ENCODE data around the gene CRTAC1. TPM values are rescaled to one million over a fixed set of nuclear protein-coding genes. Genes with fewer than 3 reads are reported as not detected.

The CRTAC1 gene
- total RNA-seq, 1 donor, result not detected

DNA sequence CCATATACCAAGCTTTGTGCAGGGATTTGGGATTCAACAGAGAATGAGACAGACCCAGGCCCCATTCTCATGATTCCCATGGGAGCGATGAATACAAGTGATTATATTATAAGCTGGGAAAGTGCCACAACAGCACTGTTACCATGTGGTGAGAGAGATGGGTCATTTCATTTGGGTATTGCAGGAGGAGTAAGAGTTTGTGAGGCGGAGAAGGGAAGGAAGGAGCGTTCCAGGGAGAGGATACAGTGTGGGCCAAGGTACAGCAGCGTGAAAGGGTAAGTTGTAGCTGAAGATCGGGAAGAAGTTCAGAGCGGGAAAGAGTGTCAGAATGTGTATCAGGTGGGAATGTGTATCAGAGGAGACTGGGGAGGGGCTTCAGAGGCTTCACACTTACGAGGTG, 142.3 kb downstream of the CRTAC1 start:
- no peak overlapping the region for H3K4me3 ChIP-seq (ENCODE audit: low read depth, low read length)
- no peak for TF ChIP-seq CTCF (IDR thresholded peaks at IDR 0.05; ENCODE audit: insufficient read depth, low read length)
- no peak for DNase-seq (ENCODE audit: low read depth)

- no peak overlapping the region for H3K4me3 ChIP-seq (ENCODE audit: low read depth, low read length)
- DNase-seq (ENCODE audit: low read depth), result no peak
- TF ChIP-seq CTCF (IDR thresholded peaks at IDR 0.05; ENCODE audit: insufficient read depth, low read length), result no peak
Measured at GRCh38 chr10:97887399-97887798, 143.0 kb downstream of the CRTAC1 start.

DNA sequence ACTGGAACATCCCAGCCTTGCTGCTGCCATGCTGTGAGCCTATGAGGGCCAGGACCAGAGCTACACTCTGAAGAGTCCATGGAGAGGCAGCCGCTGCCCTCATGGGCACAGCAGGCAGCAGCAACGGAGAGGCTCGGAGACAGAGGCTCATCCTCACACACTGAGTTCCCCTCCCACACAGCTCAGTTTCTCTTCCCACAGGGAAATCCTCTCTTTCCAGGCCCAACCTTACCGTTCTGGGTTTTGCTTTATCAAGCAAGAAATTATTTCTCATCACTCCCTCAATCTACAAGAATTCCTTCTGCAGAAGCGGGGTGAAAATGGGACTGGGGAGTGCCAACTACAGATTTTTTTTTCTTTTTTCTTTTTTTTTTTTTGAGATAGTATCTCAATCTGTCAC, 144.1 kb downstream of the CRTAC1 start:
- TF ChIP-seq CTCF (IDR thresholded peaks at IDR 0.05; ENCODE audit: insufficient read depth, low read length), result no peak
- no peak overlapping the region for H3K4me3 ChIP-seq (ENCODE audit: low read depth, low read length)
- no peak for DNase-seq (ENCODE audit: low read depth)

DNA sequence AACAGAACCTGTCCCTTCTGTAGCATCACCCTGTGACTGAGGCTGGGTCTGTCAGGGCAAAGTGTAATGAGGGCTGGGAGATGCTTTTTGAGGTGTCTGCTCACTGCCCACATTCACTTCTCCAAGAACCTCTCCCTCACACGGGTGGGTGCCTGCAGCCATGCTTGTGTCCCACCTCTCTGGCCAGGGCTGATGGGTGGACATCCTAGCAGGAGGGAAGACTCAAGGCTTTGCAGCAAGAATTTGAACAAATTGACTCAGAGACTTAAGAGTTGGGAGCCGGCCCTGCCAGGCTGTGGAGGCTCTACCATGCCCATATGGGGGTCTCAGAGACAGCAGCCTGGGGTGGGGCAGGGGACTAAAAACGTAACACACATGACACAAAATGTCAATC, 147.3 kb downstream of the CRTAC1 start:
- no peak for TF ChIP-seq CTCF (IDR thresholded peaks at IDR 0.05; ENCODE audit: insufficient read depth, low read length)
- no peak for DNase-seq (ENCODE audit: low read depth)
- H3K4me3 ChIP-seq (ENCODE audit: low read depth, low read length), result no peak overlapping the region

DNA sequence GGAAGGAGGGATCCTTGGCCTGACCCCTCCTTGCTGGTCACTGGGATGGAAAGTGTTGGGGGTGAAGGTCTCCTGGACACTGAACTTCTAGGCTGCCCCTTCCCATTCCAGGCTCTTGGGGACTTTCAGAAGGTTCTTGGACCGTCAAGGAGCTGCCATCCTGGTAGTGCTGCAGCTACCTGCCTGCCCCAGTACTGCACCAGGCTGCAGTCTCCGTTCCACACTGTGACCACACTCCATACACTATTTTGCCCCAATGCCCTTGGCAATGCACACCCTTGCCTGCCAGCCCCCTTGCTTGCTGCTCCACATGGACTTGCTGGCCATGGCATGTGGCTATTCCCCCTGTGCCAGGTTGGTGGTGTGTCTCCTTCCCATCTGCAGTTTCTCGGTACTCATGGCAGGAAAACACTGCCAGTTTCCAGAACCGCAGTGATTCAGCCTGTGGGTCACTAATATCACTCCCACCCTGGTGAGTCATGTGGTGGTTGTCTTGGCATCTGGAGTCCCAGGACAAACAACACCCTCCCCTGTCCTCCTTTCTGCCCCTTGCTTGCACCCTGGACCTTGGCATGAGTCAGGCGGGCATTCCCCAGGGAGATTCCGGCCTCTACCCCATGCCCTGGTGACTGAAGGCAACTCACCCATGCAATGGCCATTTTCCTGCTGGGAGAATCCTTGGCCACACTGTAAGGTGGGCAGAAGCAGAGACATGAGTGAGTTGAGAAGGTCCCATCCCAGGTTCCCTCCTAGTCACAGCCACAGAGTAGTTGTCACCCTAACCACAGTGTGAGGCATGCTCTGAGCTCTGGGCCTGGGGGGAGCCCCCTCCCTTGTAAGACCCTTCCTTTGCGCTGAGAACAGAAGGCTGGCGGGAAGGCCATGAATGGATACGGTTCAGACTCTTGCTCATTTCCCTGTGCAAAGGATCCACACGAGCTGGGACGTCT, 148.0 kb downstream of the CRTAC1 start:
- no peak overlapping the region for H3K4me3 ChIP-seq (ENCODE audit: low read depth, low read length)
- TF ChIP-seq CTCF (IDR thresholded peaks at IDR 0.05; ENCODE audit: insufficient read depth, low read length), result no peak
- DNase-seq (ENCODE audit: low read depth), result peak; percentile 43

DNA sequence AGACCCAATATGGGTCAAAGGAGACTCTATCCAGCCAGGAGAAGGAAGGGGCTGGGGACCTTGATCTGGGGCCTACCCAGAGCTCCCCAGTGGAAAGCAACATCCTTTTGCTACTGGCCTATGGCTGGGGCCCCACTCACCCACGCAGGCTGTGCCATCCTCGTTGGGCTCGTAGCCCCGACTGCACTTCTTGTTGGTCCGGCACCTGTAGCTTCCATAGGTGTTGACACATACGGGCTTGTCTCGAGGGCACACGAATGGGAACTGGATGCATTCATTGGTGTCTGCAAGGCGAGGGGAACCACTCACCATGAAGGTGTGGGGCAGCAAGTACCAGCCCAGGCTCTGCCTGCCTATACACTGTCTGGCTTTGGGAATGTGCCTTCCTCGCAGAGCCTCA, 150.3 kb downstream of the CRTAC1 start:
- no peak overlapping the region for H3K4me3 ChIP-seq (ENCODE audit: low read depth, low read length)
- TF ChIP-seq CTCF (IDR thresholded peaks at IDR 0.05; ENCODE audit: insufficient read depth, low read length), result no peak
- no peak for DNase-seq (ENCODE audit: low read depth)

Measured in fibroblast of the aortic adventitia (primary cell).